Activated naive CD4-positive, alpha-beta T cell treated with Interleukin-2 at 50 U/mL for 16 hours (primary cell): ENCODE results near the gene CASKIN1.

Experiments
- DNase-seq: peaks from one replicate; pipeline ENCODE4 v3.0.0-alpha.2; 2020

The CASKIN1 gene

DNA sequence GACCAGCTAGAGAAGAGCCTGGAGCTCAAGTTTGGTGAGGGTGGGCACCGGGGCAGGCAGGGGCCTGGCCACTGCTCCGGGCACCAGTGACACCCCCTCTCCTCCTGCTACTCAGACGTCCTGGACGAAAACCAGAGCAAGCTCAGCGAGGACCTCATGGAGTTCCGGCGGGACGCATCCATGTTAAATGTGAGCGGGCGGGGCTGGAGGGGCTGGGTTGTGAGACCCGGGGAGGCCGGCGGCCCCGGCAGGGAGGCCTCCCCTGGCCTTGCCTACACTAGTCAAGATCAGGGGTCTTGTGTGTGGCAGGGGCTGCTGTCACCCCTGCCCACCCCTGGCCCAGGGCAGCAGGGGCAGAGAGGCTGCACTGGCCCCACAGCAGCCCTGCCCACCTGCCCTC, 23.0 kb downstream of the CASKIN1 start:
- DNase-seq: no peak

DNA sequence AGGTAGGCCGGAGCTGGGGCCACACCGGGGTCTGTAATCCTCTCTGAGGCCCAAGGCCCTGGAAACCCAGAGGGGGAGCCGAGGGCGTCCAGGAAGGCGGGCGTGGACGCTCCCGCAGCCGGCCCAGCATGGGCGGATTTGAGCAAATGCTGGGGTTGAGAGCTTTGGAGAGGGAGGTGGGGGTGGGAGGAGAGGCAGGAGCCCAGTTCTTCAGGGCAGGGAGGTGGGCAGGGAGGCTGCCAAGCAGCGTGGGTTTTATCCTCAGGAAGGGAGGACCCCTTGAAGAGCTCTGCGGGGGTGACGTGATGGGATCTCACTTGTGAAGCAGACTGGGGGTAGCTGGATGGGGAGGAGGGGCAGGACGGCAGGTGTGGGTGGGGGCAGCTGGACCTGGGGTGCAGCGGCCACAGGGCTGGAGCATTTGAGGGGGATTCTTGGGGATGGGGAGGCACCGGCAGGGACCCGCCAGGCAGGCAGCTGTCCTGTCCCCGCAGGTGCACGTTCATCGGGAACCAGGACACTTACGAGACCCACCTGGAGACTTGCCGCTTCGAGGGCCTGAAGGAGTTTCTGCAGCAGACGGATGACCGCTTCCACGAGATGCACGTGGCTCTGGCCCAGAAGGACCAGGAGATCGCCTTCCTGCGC, 23.6 kb downstream of the CASKIN1 start:
- no peak for DNase-seq

DNA sequence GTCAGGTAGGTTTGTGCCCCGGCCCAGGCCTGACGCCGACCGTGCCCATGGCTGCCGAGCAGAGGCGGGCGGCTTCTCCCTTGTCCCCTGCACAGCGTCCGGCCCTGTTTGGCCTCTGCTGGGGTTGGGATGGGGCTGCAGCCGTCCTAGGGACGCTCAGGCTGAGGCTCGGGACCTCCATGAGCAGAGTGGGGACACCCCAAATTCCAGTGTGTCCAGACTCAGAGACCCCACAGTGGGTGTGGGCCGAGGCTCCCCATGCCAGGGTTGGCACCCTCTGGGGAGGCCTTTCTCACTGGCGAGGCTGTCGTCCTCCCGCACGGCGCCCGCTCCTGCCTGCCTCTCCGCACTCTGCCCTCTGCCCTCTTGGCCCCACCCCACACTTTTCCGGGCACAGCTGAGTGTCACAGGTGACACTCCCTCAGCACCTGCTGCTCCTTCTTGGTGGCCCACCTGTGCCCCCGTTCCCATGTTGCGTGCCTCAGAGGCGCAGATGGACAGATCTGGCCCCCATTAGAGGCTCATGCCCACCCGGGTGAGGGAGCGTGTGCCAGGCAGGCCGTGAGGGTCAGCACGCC, 24.7 kb downstream of the CASKIN1 start:
- DNase-seq: no peak

DNA sequence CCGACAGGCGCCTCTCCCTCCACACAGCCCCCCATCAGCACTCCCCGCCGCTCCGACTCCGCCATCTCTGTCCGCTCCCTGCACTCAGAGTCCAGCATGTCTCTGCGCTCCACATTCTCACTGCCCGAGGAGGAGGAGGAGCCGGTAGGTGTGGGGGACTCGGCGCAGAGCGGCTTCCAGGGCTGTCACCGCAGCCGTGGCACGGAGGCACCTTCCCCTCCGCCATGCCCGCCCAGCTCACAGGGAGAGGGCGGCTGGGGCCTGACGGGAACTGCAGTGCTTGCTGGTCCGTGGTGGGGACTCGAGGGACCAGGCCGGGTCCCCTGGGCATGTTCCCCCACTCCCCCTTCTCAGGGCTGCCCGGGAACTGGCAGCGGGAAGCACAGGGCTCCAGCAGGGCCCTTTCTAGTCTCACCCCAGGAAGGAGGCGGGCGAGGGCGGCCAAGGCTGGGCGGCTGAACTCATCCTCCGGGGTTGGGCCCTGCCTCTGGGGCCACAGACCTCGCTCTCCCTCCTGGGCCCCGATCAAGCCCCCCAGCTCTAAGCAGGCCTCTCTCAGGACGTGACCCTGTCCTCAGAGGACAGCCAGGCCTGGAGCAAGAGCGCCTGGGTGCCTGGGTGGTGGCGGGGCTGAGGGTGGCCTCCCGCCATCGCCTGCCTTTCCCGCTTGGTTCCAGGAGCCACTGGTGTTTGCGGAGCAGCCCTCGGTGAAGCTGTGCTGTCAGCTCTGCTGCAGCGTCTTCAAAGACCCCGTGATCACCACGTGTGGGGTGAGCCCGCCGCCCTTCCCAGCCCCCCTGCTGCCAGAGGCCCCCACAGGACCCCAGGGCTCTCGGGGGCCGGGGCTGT, 25.6 kb downstream of the CASKIN1 start:
- DNase-seq: no peak

DNA sequence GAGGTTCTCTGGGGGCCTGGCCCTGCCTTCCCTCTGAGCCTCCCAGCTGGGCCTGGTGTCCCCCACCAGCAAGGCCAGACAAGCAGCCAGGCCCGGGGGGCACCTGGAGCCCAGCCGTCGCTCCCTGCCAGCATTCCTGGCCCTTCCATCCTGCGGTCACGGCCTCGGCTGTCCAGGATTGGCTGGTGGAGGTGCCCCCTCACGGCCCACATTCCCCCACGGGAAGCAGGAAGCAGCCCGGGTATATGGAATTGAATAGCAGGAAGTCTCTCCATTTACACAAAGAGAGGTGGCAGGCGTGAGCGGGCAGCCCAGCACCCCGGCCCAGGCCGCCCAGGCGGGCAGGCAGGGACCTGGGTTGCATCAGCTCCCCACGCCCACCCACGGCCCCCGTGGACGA, 26.3 kb downstream of the CASKIN1 start:
- DNase-seq: no peak

GRCh38 chr16:2167068-2167638, 29.3 kb downstream of the CASKIN1 start:
- DNase-seq: no peak

DNA sequence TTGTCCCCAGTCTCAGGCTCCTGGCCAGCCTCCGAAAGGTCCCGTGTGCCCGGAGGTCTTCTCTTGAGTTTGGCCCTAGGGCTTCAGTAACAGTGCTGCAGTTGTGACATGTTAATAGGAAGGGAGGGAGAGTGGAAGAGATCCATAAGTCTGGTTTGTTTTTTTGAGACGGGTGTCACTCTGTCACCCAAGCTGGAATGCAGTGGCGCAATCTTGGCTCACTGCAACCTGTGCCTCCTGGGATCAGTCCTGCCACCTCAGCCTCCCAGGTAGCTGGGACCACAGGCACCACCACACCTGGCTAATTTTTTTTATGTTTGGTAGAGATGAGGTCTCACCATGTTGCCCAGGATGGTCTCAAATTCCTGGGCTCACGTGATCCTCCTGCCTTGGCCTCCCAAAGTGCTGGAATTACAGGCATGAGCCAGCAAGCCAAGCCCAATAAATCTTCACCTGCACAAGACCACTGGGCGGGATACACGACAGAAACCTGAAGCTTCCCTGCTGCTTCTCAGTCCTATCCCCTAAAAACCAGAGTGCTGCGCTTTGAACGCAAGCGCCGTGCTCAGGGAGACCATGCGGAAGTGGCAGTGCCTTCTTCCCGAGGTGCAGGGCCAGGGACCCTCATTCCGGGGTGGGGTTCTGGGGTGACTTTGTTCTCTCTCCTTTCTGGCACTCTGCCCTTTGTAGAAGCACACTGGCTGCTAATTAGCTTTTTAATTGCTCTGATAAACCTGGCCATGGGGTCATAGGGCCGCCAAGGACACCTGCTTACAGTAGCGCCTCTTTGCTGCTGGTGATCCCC, 29.9 kb downstream of the CASKIN1 start:
- no peak for DNase-seq

- DNase-seq: no peak
Measured at GRCh38 chr16:2165861-2166260, 30.5 kb downstream of the CASKIN1 start.

- no peak for DNase-seq
Measured at GRCh38 chr16:2163211-2163881, 33.1 kb downstream of the CASKIN1 start.

DNA sequence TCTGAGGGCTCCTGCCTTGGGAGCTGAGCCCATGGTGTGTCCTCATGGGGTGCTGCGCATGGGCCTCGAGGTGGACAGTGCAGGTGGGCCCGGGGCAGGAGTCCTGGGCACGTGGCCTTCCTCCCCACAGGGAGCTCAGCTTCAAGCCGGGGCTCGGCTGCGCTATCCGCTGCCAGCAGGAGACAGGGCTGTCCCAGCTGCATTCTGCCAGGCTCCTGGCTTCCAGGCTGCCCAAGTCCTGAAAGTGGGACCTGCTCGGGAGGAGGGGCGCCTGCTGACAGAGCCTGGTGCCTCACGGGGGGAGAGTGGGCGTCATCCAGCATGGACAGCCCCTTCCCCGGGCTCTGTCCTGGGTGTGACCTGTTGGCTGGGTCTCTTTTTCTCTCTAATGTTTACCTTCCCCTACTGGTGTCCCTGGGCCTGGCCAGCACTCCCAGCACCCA, 33.7 kb downstream of the CASKIN1 start:
- no peak for DNase-seq

DNA sequence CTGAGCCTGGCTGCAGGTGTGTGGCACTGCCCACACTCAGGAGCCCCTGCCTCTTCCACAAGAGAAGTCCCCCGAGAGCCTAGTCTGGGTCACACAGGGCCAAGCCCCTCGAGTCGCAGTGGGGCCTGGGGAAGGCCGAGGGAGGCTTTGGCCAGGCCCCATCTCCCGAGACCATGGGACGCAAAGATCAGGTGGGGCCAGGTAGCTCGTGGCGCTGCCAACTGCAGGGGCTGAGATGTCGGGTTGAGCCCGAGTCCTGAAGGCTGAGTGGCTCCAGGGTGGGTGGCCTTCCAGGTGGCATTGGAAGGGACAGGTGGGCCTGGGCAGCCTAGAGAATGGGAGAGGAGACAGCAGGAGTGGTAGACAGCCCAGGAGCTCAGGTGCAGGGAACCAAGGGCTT, 34.5 kb downstream of the CASKIN1 start:
- no peak for DNase-seq

DNA sequence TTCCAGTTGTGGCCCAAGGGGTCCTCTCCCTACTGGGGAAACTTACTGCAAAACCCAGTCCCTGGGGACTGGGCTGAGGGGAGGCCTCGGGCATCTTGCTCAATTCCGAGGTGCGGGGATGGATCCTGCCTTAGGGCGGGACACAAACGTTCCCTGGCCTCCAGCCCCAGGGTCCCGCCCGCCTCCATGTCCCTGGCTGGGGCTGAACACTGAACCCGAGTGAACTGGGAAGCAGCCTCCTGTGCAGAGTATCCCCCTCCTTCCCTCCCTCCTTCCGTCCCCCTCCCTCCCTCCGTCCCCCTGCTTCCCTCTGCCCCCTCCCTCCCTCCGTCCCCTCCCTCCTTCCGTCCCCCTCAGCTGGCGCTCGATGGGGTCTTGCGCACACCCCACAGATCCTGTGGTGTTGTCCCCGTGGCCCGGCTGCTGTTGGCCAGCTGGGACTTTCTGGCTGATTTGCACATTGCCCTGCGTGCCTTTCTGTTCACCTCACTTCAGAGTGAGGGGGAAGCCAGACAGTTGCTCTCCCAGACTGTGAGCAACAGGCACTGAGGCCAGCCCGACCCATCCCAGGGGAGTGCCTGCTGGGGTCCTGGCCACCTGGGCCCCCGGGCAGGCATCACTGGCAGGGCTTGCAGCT, 35.4 kb downstream of the CASKIN1 start:
- no peak for DNase-seq

DNA sequence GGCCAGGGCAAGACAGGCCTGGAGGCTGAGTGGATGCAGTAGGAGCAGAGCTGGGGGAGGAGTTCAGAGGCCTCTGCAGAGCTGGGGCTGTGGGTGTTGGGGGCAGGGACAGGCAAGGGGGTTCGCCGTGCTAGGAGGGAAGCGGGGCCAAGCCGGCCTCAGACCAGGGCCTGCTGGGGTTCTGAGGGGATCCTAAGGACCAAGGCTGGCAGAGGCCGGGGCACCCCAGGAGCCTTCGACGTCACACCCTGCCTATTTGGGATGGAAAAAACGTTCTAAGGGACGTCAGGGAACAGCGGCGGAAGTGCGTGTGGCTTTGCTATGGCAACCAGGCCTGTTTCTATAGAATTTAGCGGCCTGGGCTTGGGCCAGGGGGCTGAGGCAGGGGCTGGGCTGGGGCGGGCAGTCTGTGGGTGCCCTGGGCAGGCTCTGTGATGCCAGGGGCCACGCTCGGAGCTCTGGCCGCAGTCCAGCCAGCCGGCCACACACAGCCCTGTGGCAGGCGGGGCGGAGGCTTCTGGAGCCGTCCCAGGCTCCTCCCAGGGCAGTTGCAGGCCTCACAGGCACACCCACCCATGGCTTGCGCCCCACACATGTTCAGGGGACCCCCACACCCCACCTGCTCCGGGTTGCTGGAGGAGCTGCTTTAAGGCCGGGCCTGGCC, 37.1 kb downstream of the CASKIN1 start:
- DNase-seq: no peak

DNA sequence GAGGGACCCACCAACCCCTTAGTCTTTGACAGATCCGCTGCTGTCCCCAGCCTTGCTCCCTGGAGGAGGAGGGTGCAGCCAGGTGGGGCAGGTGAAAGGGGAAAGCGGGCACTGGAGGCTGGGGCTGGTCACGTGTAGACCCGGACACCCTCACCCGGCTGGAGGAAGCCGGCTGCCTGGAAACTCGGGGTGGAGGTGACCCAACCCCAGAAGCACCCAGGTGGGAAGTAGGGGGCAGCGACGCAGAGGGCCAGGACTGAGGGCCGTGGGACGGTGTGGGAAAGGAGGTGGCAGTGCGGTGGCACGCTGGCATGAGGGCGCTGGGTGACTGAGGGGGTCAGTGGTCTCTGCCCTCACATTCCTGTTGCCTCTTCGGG, 38.2 kb downstream of the CASKIN1 start:
- DNase-seq: no peak

- no peak for DNase-seq
Measured at GRCh38 chr16:2157480-2158261, 38.7 kb downstream of the CASKIN1 start.

- DNase-seq: no peak
Measured at GRCh38 chr16:2156849-2157224, 39.6 kb downstream of the CASKIN1 start.

GRCh38 chr16:2155977-2156848, 40.2 kb downstream of the CASKIN1 start:
- DNase-seq: peak; percentile 21

DNA sequence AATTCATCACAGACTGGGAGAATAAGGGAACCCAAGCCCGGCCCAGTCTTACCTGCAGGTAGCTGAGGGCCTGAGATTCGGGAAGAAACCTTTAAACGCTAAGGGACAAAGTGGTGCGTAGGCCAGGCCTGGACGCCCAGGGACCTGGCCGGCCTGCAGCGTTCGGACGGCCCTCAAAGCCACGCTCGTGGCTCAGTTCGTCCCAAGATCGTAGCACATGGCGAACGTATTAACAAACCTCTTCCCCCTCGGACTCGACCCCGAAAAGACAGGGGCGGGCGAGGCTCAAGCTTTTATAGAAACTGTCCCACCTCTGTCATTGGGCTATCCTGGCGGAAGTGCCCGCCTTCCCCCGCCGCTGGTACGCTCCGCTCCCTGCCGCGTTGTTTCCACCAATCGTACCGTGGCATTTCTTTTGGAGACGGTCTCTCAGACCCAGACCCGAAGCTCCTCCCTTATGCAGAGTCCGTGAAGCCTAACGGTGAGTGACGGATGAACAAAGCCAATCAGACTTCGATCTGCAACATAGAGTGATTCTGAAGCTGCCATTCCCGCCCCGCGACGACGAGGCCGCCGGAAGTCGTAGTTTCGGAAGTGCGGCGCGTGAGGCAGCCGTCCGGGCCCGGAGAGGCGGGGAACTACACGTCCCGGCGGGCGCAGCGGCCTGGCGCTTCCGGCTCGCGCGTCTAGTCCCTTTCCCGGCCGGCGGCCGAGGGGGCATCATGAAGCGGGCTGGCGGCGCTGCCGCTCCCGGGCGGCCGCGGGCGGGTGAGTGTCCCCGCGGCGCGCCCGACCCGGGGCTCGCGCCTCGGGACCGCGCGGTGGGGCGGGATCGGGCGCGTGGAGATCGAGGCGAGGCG, 41.1 kb downstream of the CASKIN1 start, which contains the start of gene TRAF7:
TRAF7 (plus strand) TSS at position 692 of the 860 bp plus-strand sequence. CDS start 8,139 bp downstream, outside the sequence.
- DNase-seq: peak; percentile 98
